ENCODE data around the gene RRAS2.

DNA sequence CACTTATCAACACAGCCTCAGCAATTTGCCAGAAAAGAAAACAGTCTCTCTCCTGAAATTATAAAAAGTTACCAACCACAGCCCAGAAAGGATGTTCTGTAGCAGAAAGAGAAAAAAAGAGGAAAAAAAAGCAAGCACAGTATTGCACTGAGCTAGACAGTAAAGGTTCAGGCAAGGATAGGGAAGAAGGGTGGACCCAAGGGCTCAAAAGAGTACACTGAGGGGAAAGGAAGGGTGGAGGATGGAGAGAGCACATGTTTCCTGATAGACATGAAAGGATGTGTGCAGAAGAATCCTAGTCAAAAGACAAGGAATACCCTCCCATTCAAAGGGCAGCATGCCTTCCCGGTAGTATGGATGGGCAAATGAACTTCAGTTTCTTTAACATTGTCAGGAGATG is 59.1 kb downstream of the RRAS2 start:
- no peak for TF ChIP-seq POLR2AphosphoS5 (IDR thresholded peaks at IDR 0.05; ENCODE audit: low read depth)
- TF ChIP-seq, protein P1, sequence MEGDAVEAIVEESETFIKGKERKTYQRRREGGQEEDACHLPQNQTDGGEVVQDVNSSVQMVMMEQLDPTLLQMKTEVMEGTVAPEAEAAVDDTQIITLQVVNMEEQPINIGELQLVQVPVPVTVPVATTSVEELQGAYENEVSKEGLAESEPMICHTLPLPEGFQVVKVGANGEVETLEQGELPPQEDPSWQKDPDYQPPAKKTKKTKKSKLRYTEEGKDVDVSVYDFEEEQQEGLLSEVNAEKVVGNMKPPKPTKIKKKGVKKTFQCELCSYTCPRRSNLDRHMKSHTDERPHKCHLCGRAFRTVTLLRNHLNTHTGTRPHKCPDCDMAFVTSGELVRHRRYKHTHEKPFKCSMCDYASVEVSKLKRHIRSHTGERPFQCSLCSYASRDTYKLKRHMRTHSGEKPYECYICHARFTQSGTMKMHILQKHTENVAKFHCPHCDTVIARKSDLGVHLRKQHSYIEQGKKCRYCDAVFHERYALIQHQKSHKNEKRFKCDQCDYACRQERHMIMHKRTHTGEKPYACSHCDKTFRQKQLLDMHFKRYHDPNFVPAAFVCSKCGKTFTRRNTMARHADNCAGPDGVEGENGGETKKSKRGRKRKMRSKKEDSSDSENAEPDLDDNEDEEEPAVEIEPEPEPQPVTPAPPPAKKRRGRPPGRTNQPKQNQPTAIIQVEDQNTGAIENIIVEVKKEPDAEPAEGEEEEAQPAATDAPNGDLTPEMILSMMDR (IDR thresholded peaks at IDR 0.05; ENCODE audit: insufficient read depth, low read length) = no peak

Measured in HL-60 (cell line).